Neural cell (in vitro differentiated cells): Measurements from ENCODE around the gene TPSG1.
"Not testable (repeated sequence)": the region's sequence is repeated elsewhere in the genome, so short reads cannot be mapped to it uniquely, and the experiment has no call there.

Experiments
- POLR2AphosphoS5 ChIP-seq: IDR thresholded peaks from 2 replicates; pipeline ENCODE4 v1.6.1; 2012
- TAF1 ChIP-seq: IDR thresholded peaks from 2 replicates; pipeline ENCODE4 v1.6.1; 2012; ENCODE audit warnings: low read depth
- TF ChIP-seq, protein P1 (sequence below): fragments of 450-650 bp; IDR thresholded peaks from 2 replicates; pipeline ENCODE4 v1.5.1; 2014; ENCODE audit warnings: antibody characterized with exemption, mild to moderate bottlenecking, moderate library complexity; ENCODE audit not compliant: poor library complexity, severe bottlenecking

DNA sequence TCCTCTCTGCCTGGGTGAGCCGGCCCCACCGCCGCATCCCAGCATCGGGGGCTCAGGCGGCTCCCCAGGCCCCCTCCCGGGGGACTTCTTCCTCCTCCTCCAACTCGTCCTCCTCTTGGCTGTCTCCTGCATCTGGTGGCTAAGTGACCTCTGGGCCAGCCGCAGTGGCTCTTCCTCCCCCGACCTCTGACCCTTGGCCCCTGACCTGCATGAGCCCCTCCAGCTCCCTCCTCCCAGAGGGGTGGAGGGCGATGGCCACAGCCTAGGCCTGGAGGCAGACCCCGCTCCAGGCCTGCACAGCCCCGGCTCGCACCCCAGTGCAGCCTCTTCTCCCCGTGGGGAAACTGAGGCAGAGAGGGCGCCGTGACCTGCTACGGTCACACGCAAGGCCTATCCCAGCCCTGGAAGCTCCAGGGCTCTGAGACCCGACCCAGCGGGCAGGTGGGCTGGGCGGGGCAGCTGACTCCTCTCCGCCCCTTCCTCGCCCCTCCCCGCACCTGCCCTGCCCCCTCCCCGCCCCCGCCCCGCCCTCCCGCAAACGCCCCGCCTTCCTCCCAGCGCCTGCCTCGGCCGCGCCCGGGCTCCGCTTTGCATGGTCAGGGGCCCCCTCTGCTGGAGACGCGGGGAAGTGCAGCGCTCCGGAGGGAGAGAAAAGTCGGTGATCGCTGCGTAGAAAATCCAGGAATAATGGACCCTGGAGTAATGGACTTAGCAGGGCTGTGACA is 24.1 kb upstream of the TPSG1 start:
- TF ChIP-seq, protein P1, sequence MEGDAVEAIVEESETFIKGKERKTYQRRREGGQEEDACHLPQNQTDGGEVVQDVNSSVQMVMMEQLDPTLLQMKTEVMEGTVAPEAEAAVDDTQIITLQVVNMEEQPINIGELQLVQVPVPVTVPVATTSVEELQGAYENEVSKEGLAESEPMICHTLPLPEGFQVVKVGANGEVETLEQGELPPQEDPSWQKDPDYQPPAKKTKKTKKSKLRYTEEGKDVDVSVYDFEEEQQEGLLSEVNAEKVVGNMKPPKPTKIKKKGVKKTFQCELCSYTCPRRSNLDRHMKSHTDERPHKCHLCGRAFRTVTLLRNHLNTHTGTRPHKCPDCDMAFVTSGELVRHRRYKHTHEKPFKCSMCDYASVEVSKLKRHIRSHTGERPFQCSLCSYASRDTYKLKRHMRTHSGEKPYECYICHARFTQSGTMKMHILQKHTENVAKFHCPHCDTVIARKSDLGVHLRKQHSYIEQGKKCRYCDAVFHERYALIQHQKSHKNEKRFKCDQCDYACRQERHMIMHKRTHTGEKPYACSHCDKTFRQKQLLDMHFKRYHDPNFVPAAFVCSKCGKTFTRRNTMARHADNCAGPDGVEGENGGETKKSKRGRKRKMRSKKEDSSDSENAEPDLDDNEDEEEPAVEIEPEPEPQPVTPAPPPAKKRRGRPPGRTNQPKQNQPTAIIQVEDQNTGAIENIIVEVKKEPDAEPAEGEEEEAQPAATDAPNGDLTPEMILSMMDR: not testable (repeated sequence)
- TF ChIP-seq TAF1, POLR2AphosphoS5: not testable (repeated sequence)
